OCI-LY3 (cell line): ENCODE measurements around the gene TIAM2.
"Not testable (repeated sequence)": the region's sequence is repeated elsewhere in the genome, so short reads cannot be mapped to it uniquely, and the experiment has no call there.

Source experiments
- H2AFZ ChIP-seq: fragments of 200-600, 300-600 bp; shearing (Covaris generic); 2 replicates; pipeline ENCODE4 v1.6.0; 2014; ENCODE audit warnings: antibody characterized with exemption, low read depth, low read length
- H3K27ac ChIP-seq: fragments of 200-600, 300-600 bp; sonication (generic); 2 replicates; pipeline ENCODE4 v1.5.1; 2014; ENCODE audit warnings: mild to moderate bottlenecking, low read length, moderate library complexity, mixed read lengths
- H3K27me3 ChIP-seq: fragments of 200-600, 300-600 bp; sonication (generic); 2 replicates; pipeline ENCODE4 v1.6.1; 2014; ENCODE audit warnings: low read depth, low read length, mixed read lengths
- H3K36me3 ChIP-seq: fragments of 200-600, 300-600 bp; sonication (generic); replicated peaks from 2 replicates; pipeline ENCODE3; 2014; ENCODE audit warnings: low read depth, low read length, mixed read lengths
- H3K4me1 ChIP-seq: fragments of 300-600, 200-600 bp; sonication (generic); 2 replicates; pipeline ENCODE4 v1.6.1; 2014; ENCODE audit warnings: low read length, mixed read lengths
- H3K4me2 ChIP-seq: fragments of 200-600, 300-600 bp; sonication (generic); 2 replicates; pipeline ENCODE4 v1.6.1; 2014; ENCODE audit warnings: low read length, mixed read lengths
- H3K4me3 ChIP-seq: fragments of 300-600, 200-600 bp; sonication (generic); 2 replicates; pipeline ENCODE4 v1.5.1; 2014; ENCODE audit warnings: antibody characterized with exemption, mild to moderate bottlenecking, low read length, moderate library complexity
- H3K79me2 ChIP-seq: fragments of 300-600, 200-600 bp; shearing (Covaris generic); 2 replicates; pipeline ENCODE4 v1.6.1; 2014; ENCODE audit warnings: mild to moderate bottlenecking, low read length, mixed read lengths
- H3K9ac ChIP-seq: fragments of 300-600, 200-600 bp; shearing (Covaris generic); 2 replicates; pipeline ENCODE4 v1.6.0; 2014; ENCODE audit warnings: mild to moderate bottlenecking, low read length, moderate library complexity
- H3K9me3 ChIP-seq: fragments of 200-600, 300-600 bp; shearing (Covaris generic); 2 replicates; pipeline ENCODE4 v1.6.1; 2014; ENCODE audit warnings: low read length, mixed read lengths; ENCODE audit not compliant: insufficient read depth
- H4K20me1 ChIP-seq: fragments of 200-600, 300-600 bp; sonication (generic); 2 replicates; pipeline ENCODE4 v1.6.1; 2016; ENCODE audit warnings: low read length, mixed read lengths; ENCODE audit not compliant: insufficient read depth
- CTCF ChIP-seq: fragments of 200-600, 300-600 bp; sonication (generic); IDR thresholded peaks from 2 replicates; pipeline ENCODE4 v1.5.1; 2014; ENCODE audit warnings: antibody characterized with exemption, low read length, low read depth
- EZH2phosphoT487 ChIP-seq: fragments of 200-600 bp; shearing (Covaris generic); IDR thresholded peaks from 2 replicates; pipeline ENCODE4 v1.6.1; 2018; ENCODE audit warnings: antibody characterized with exemption, mixed run types, low read depth

Gene TIAM2

GRCh38 chr6:155215906-155216305 lies 220.8 kb downstream of the TIAM2 start:
- H3K36me3 ChIP-seq = no peaks in the 10 kb centered on the region
- no peak for TF ChIP-seq EZH2phosphoT487
- peaks cover 3% of the 10 kb centered on the region for H3K4me1 ChIP-seq
- H3K9ac ChIP-seq = no peak overlapping the region
- H3K27ac ChIP-seq = no peak overlapping the region
- H3K27me3 ChIP-seq = no peaks in the 10 kb centered on the region
- H3K79me2 ChIP-seq = no peaks in the 10 kb centered on the region
- H3K4me3 ChIP-seq = no peak overlapping the region
- no peak overlapping the region for H3K4me2 ChIP-seq
- no peaks in the 10 kb centered on the region for H3K9me3 ChIP-seq
- H2AFZ ChIP-seq = no peak overlapping the region
- no peaks in the 10 kb centered on the region for H4K20me1 ChIP-seq

DNA sequence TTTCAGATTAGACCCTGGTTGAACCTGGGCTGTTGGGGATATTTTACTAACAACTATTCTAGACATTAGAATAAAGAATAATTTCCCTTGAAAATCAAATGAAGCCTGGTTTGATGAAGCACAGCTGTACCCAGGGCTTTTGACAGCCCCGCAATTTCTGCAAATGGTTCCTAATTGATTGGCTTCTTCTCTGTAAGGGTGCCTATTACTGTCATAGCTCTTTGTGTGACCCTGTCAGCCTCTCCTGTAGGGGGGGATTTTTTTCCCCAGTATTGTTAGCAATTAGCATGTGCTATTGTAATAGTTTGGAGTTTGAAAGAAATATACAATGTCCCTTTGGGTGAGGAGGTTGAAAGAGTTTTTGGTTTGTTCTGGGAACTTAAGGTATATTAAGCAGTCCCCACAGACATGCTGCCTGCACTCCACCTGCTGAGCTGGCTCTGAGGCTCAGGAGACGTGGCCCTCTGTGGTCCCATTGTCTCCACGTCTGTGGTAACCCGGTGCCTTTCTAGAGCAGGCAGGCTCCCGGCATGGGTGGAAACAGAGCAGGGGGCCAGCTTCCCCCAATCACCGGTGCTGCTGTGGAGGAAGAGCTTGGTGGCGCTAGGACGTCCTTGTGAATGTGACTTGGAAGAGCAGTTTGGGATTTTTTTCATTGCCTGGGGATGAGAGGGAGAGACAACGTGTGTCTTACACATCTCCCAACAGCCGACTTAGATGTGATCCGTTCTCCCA lies 221.4 kb downstream of the TIAM2 start:
- H2AFZ ChIP-seq = no peak overlapping the region
- H3K79me2 ChIP-seq = no peaks in the 10 kb centered on the region
- no peaks in the 10 kb centered on the region for H3K36me3 ChIP-seq
- no peak overlapping the region for H3K27ac ChIP-seq
- H3K27me3 ChIP-seq = no peaks in the 10 kb centered on the region
- H3K9me3 ChIP-seq = no peaks in the 10 kb centered on the region
- H3K4me1 ChIP-seq = peaks cover 8% of the 10 kb centered on the region
- H3K4me3 ChIP-seq = no peak overlapping the region
- H3K4me2 ChIP-seq = no peak overlapping the region
- TF ChIP-seq EZH2phosphoT487 = no peak
- TF ChIP-seq CTCF = no peak
- H3K9ac ChIP-seq = no peak overlapping the region
- H4K20me1 ChIP-seq = no peaks in the 10 kb centered on the region

- H4K20me1 ChIP-seq, H3K4me2 ChIP-seq, H3K27ac ChIP-seq, H3K79me2 ChIP-seq, H3K4me3 ChIP-seq, H3K9ac ChIP-seq, H3K36me3 ChIP-seq, H2AFZ ChIP-seq, H3K27me3 ChIP-seq, H3K9me3 ChIP-seq: not testable (repeated sequence)
- H3K4me1 ChIP-seq = peaks cover 29% of the 10 kb centered on the region
Measured at GRCh38 chr6:155218711-155219110, 223.6 kb downstream of the TIAM2 start.

GRCh38 chr6:155219299-155219698 lies 224.2 kb downstream of the TIAM2 start:
- Histone ChIP-seq H4K20me1 (no peaks in the 10 kb centered on the region), H3K36me3 (no peaks in the 10 kb centered on the region), H3K4me1 (peaks cover 31% of the 10 kb centered on the region), H2AFZ (no peak overlapping the region), H3K27me3 (no peaks in the 10 kb centered on the region), H3K4me2 (no peak overlapping the region), H3K9ac (no peak overlapping the region), H3K9me3 (no peaks in the 10 kb centered on the region), H3K79me2 (no peaks in the 10 kb centered on the region), H3K4me3 (no peak overlapping the region), H3K27ac (no peak overlapping the region)
- no peak for TF ChIP-seq EZH2phosphoT487
- no peak for TF ChIP-seq CTCF

DNA sequence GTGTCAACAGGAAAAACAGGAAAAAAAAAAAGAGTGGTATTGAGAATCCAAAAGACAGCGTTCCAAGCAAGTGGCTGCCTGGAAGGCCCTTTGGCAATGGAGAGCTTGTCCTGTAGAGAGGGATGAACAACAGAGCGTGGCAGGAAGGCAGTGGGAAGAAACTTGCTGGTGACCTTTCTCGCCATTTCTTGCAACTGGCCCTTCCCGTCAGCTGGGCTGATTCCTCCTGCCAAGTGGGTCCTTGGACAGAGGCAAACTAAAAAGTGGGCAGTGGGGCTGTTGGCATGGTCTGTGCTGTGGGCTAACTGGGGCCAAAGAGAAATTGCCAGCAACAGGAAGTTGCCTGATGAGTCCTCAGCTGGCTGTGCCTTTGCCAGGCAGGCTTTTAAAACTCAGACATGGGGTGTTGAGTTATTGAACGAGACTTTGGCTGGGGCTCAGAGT lies 224.8 kb downstream of the TIAM2 start:
- H4K20me1 ChIP-seq = no peaks in the 10 kb centered on the region

More for the DNA sequence above, 224.8 kb downstream of the TIAM2 start:
- H3K79me2 ChIP-seq = no peaks in the 10 kb centered on the region
- H2AFZ ChIP-seq = no peak overlapping the region
- H3K36me3 ChIP-seq = no peaks in the 10 kb centered on the region
- no peaks in the 10 kb centered on the region for H3K9me3 ChIP-seq
- TF ChIP-seq EZH2phosphoT487 (no peak), CTCF (no peak)
- H3K4me2 ChIP-seq = no peak overlapping the region
- no peak overlapping the region for H3K9ac ChIP-seq
- no peak overlapping the region for H3K4me3 ChIP-seq
- H3K4me1 ChIP-seq = peaks cover 37% of the 10 kb centered on the region
- H3K27ac ChIP-seq = no peak overlapping the region
- H3K27me3 ChIP-seq = no peaks in the 10 kb centered on the region
